HuH-7 (cell line): Measurements from ENCODE around the gene STXBP1.

Source experiments
- DNase-seq: peaks from one replicate; pipeline ENCODE4 v3.0.0; 2011; ENCODE audit warnings: low spot score

STXBP1 gene

GRCh38 chr9:127735530-127736185, 123.6 kb downstream of the STXBP1 start:
- DNase-seq: no peak

GRCh38 chr9:127738666-127739065, 126.6 kb downstream of the STXBP1 start:
- no peak for DNase-seq

GRCh38 chr9:127739614-127740330, 127.7 kb downstream of the STXBP1 start:
- no peak for DNase-seq

- peak; percentile 96 for DNase-seq
These were observed 129.9 kb downstream of the STXBP1 start for GRCh38 chr9:127741831-127742434.
